NCI-H748 (cell line): ENCODE results near the gene PSKH1.

Experiments used
- DNase-seq: peaks from one replicate; lab custom pipeline; 2025; ENCODE audit not compliant: unreplicated experiment; lab: John Stamatoyannopoulos, UW

PSKH1 gene

GRCh38 chr16:67865318-67865717 lies 27.7 kb upstream of the PSKH1 start:
- peak; percentile 18 for DNase-seq

- DNase-seq = no peak
Measured at GRCh38 chr16:67868290-67868689, 24.8 kb upstream of the PSKH1 start.

- no peak for DNase-seq
Measured at GRCh38 chr16:67869653-67870052, 23.4 kb upstream of the PSKH1 start.

GRCh38 chr16:67871256-67871655 lies 21.8 kb upstream of the PSKH1 start:
- DNase-seq = no peak

- DNase-seq = no peak
Measured at GRCh38 chr16:67872131-67872630, 20.9 kb upstream of the PSKH1 start.

- peak; percentile 59 for DNase-seq
Measured at GRCh38 chr16:67872631-67873434, 20.2 kb upstream of the PSKH1 start, which contains the start of gene EDC4. EDC4 (plus strand) TSS chr16:67873052; CDS start chr16:67873262, 210 bp downstream.

GRCh38 chr16:67873435-67874370 lies 19.4 kb upstream of the PSKH1 start:
- DNase-seq = peak; percentile 3

- no peak for DNase-seq
Measured at GRCh38 chr16:67874372-67874771, 18.7 kb upstream of the PSKH1 start.

- DNase-seq = no peak
Measured at GRCh38 chr16:67877064-67877463, 16.0 kb upstream of the PSKH1 start.

- DNase-seq = no peak
Measured at GRCh38 chr16:67878232-67878631, 14.8 kb upstream of the PSKH1 start.

- DNase-seq = no peak
Measured at GRCh38 chr16:67878846-67879245, 14.2 kb upstream of the PSKH1 start.

- no peak for DNase-seq
Measured at GRCh38 chr16:67879462-67879861, 13.6 kb upstream of the PSKH1 start.

GRCh38 chr16:67879936-67880335 lies 13.1 kb upstream of the PSKH1 start:
- DNase-seq = no peak

- DNase-seq = no peak
Measured at GRCh38 chr16:67880584-67880983, 12.5 kb upstream of the PSKH1 start.

GRCh38 chr16:67881621-67882161 lies 11.4 kb upstream of the PSKH1 start:
- DNase-seq = no peak

GRCh38 chr16:67882374-67883145 lies 10.5 kb upstream of the PSKH1 start:
- DNase-seq = no peak

GRCh38 chr16:67883146-67883871 lies 9.7 kb upstream of the PSKH1 start:
- no peak for DNase-seq

GRCh38 chr16:67883872-67884261 lies 9.2 kb upstream of the PSKH1 start:
- DNase-seq = peak; percentile 36

- DNase-seq = no peak
Measured at GRCh38 chr16:67884684-67885083, 8.4 kb upstream of the PSKH1 start, which contains the start of gene NRN1L. NRN1L (plus strand) TSS chr16:67884885; CDS start chr16:67884904, 19 bp downstream.

GRCh38 chr16:67885545-67885944 lies 7.5 kb upstream of the PSKH1 start:
- DNase-seq = no peak
